H1 (cell line): Measurements from ENCODE around the gene RIMBP2. TPM values are rescaled to one million over a fixed set of nuclear protein-coding genes. Genes with fewer than 3 reads are reported as not detected.

Source experiments
- ATF2 ChIP-seq: IDR thresholded peaks from 2 replicates; pipeline ENCODE4 v1.6.1; 2012; ENCODE audit warnings: low read length, inconsistent platforms
- polyA plus RNA-seq, 7 experiments: library from polyadenylated mRNA; depleted of rRNA in 3 of 7; stranded (reverse) in 5 of 7; unstranded in 2 of 7; fragments of >200 nt in 5 of 7; fragments of 200-250 nt in 2 of 7; gene quantifications; 1 replicate in 5 of 7; 2 replicates in 1 of 7; 4 replicates in 1 of 7; pipeline versions ENCODE4 v1.2.1 to v1.2.3, GENCODE V29; 2011 to 2013; ENCODE audit warnings: missing spikeins in 2 of 7, mixed read lengths in 2 of 7
- total RNA-seq: library from RNA; stranded (reverse); fragmentation: NEBNext Ultra II Directional; extraction: Animal tissue kit (Norgen Biotek cat#: 25700); gene quantifications from 2 replicates; pipeline ENCODE4 v1.2.1, GENCODE V29; 2021

The RIMBP2 gene
- total and polyA plus RNA-seq, 2 of the 8 experiments (the other 6 are each of a cell fraction or from before 2014, with no cell fraction given): 0.18 to 0.65 TPM

- TF ChIP-seq ATF2: no peak
Measured at GRCh38 chr12:130350715-130351114, 365.4 kb downstream of the RIMBP2 start (continued).
